ENCODE results near the gene C8G.

The C8G gene

DNA sequence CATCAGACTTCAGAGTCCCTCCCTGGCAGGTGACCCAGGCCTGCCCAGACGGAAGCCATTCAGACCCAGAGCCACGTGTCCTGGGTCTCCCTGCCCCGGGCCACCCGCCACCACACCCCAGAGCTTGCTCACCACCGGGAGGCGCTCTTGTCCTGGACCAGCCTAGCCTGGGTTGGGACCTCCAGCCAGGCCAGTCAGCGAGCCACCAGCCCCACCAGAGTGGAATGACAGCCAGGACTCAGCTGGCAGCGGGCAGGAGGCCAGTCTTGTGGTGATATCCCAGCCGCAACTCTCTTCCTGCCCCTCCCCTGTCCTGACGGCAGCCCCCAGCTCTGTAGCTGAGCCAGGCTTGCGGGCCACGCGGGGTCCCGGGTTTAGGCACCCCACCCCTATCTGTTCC is 30.6 kb downstream of the C8G start:
- Histone ChIP-seq H3K4me3 (0 out of 20 replicates have a peak overlapping the region, but pooled peaks of 1 of the 10 experiments have one; percentile 8), H4K20me1 (no peaks in the 10 kb centered on the region; a peak in 2 of 22 replicates), H3K27me3 (no peaks in the 10 kb centered on the region), H3K4me2 (peak overlapping the region; percentile 68 to 92 (median 77)), H3K9me3 (replicated peaks in 1 of 11) (no peaks in the 10 kb centered on the region), H3K27ac (peak overlapping the region in 5 of 11 experiments; percentile 13 to 42 (median 32); a peak in 7 of 22 replicates), H3K9ac (peak overlapping the region in 10 of 11 experiments; percentile 2 to 46 (median 22); a peak in 10 of 22 replicates), H3K4me1 (peaks cover 36 to 62% (median 47%) of the 10 kb centered on the region in 10 experiments), H3K36me3 (no peaks in the 10 kb centered on the region)
- TF ChIP-seq Cebpa-rat (IDR thresholded peaks at IDR 0.05), result no peak

DNA sequence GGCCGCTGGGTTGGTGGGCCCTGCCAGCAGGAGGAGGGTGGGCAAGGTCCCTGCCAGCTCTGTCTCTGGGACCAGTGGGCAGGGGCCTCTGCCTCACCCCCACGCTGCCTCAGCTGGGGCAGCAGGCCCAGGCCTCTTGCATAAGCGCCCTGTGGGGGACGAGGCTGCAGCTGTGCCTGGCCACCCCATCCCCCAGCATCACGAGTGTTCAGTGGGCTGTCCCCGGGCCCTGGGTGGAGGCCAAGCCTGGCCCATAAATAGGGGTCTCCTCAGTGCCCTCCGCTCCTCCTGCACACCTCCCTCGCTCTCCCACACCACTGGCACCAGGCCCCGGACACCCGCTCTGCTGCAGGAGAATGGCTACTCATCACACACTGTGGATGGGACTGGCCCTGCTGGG is 32.2 kb downstream of the C8G start, which contains the start of gene PTGDS:
PTGDS (plus strand) TSS at position 282 of the 400 bp plus-strand sequence; CDS start at position 357, 75 bp downstream.
- Histone ChIP-seq H3K4me3 (no peak within 1 kb of the TSS), H3K4me2 (peak within 1 kb of the TSS; percentile 68 to 92 (median 77); a peak in 19 of 22 replicates), H3K4me1 (peaks cover 28 to 58% (median 39%) of the 10 kb centered on the region in 10 experiments), H3K36me3 (no peaks in the 10 kb centered on the region), H3K9ac (0 out of 22 replicates have a peak within 1 kb of the TSS, but pooled peaks of 1 of the 11 experiments have one; percentile 37), H4K20me1 (no peaks in the 10 kb centered on the region; a peak in 2 of 22 replicates), H3K27me3 (peaks cover 0 to 3% (median under 1%) of the 10 kb centered on the region in 11 experiments; a peak in 7 of 22 replicates), H3K9me3 (replicated peaks in 1 of 11) (no peaks in the 10 kb centered on the region), H3K27ac (peak within 1 kb of the TSS in 1 of 11 experiments; percentile 24; a peak in 1 of 22 replicates)
- no peak for TF ChIP-seq Cebpa-rat (IDR thresholded peaks at IDR 0.05)

DNA sequence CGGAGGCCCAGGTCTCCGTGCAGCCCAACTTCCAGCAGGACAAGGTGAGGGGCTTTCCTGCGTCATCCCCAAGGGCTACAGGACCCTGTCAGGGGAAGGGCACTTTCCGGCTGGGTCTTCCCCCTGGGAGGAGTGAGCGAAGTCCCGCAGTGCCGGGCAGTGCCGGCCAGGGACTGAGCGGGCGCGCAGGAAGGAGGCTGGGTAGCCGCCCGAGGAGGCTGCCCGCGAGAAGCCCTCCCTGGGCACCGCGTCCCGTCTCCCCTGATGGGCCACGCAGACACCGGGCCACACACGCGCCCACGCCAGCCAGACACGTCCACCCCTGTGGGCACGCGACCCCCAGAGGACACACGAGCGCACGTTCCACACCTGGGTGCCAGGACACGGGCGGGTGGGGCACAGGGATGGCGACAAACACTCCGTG is 32.6 kb downstream of the C8G start:
- Histone ChIP-seq H3K4me1 (peaks cover 28 to 58% (median 39%) of the 10 kb centered on the region in 10 experiments), H4K20me1 (no peaks in the 10 kb centered on the region; a peak in 3 of 22 replicates), H3K9me3 (replicated peaks in 1 of 11) (no peaks in the 10 kb centered on the region), H3K27ac (no peak overlapping the region), H3K27me3 (peaks cover 0 to 8% (median 5%) of the 10 kb centered on the region in 11 experiments; a peak in 10 of 22 replicates), H3K4me3 (no peak overlapping the region), H3K4me2 (peak overlapping the region in 4 of 11 experiments; percentile 9 to 35 (median 26); a peak in 4 of 22 replicates), H3K9ac (no peak overlapping the region), H3K36me3 (no peaks in the 10 kb centered on the region)
- no peak for TF ChIP-seq Cebpa-rat (IDR thresholded peaks at IDR 0.05)

DNA sequence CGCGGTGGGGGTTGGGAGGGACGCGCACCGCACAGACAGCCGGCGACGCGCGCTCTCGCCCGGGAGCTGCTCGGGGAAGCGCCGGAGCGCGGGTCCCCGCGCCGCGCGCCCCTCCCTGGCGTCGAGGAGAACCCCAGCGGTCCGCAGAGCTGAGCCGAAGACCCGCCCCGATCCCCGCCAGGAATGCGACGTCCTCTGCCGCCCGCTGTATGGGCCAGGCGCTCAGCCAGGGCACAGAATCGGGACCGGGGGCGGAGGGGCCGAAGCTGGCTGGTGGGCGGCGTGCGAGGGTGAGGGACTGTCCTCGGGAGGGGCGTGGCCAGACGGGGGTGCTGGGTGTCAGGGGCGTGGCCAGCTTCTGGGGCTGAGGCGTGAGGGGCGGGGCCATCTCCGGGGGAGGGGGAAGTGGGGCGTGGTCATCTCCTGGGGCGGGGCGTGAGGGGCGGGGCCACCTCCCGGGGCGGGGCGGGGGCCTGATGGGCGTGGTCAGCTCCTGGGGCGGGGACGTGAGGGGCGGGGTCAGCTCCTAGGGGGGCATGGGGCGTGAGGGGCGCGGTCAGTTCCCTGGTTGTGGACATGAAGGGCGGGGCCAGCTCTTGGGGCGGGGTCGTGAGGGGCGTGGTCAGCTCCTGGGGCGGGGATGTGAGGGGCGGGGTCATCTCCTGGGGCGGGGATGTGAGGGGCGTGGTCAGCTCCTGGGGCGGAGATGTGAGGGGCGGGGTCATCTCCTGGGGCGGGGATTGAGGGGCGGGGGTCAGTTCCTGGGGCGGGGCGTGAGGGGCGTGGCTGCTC is 33.2 kb downstream of the C8G start:
- Histone ChIP-seq H3K36me3 (no peaks in the 10 kb centered on the region), H3K9ac (no peak overlapping the region), H3K4me3 (no peak overlapping the region), H3K27me3 (peaks cover 1 to 14% (median 10%) of the 10 kb centered on the region in 11 experiments; a peak in 21 of 22 replicates), H3K4me1 (peaks cover 28 to 58% (median 40%) of the 10 kb centered on the region in 10 experiments), H4K20me1 (no peaks in the 10 kb centered on the region; a peak in 3 of 22 replicates), H3K9me3 (replicated peaks in 1 of 11) (no peaks in the 10 kb centered on the region), H3K4me2 (no peak overlapping the region), H3K27ac (no peak overlapping the region)
- TF ChIP-seq Cebpa-rat (IDR thresholded peaks at IDR 0.05), result no peak

DNA sequence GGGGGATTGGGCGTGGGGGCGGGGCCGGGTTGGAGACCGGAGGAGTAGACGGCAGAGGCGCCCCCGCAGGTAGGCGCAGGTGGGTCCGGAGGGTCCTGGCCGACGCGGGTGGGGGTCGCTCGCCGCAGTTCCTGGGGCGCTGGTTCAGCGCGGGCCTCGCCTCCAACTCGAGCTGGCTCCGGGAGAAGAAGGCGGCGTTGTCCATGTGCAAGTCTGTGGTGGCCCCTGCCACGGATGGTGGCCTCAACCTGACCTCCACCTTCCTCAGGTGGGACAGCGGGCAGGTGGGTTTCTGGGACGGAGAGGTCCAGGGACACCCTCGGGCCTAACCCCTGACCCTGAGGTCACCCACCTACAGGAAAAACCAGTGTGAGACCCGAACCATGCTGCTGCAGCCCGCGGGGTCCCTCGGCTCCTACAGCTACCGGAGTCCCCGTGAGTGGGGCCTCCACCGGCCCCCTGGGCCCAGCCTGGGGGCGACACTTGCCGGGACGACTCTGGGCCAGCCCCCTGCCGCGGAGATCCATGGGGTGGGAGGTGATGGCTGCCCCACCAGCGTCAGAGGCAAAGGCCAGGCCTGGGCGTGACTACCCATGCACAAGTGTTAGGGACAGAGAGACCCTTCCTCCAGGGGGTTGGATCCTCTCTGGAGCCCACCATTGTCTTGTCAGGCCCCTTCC is 34.0 kb downstream of the C8G start:
- H3K36me3 ChIP-seq, result no peaks in the 10 kb centered on the region
- H3K27me3 ChIP-seq, result peaks cover 9 to 21% (median 18%) of the 10 kb centered on the region in 11 experiments
- TF ChIP-seq Cebpa-rat (IDR thresholded peaks at IDR 0.05), result no peak
- H3K9me3 ChIP-seq (replicated peaks in 1 of 11), result no peaks in the 10 kb centered on the region
- no peak overlapping the region for H3K27ac ChIP-seq
- no peak overlapping the region for H3K4me3 ChIP-seq
- peaks cover 28 to 51% (median 45%) of the 10 kb centered on the region in 10 experiments for H3K4me1 ChIP-seq
- H4K20me1 ChIP-seq, result no peaks in the 10 kb centered on the region; a peak in 3 of 22 replicates
- H3K4me2 ChIP-seq, result peak overlapping the region in 9 of 11 experiments; percentile 18 to 54 (median 35); a peak in 15 of 22 replicates
- 0 out of 22 replicates have a peak overlapping the region, but pooled peaks of 1 of the 11 experiments have one; percentile 13 for H3K9ac ChIP-seq

DNA sequence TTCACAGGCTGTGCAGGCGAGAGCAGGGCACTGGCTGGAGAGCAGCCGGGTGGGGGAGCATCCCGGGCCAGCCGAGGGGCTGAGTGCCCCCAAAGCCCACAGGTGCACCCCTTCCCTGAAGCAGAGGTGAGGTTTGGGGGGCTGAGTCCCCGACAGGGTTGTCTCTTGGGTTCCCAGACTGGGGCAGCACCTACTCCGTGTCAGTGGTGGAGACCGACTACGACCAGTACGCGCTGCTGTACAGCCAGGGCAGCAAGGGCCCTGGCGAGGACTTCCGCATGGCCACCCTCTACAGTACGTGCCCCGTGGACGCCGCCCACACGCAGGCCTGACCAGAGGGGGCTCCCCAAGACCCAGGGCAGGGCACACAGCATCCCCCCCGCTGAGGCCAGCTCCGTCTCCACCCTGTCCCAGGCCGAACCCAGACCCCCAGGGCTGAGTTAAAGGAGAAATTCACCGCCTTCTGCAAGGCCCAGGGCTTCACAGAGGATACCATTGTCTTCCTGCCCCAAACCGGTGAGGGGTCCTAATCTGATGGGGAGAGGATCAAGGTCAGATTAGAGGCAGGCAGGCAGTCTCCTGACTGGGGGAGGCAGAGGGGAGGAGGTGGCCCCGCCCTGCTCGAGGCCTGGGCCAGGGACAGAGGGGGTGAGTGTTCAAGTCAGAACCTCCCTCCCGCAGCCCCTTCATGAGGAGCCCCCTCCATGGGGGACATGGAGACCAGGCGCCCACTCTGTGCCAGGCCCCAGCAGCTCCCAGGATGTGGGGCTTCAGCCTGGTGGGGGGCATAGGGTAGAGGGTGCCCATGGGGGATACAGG is 34.9 kb downstream of the C8G start:
- Histone ChIP-seq H3K4me2 (peak overlapping the region in 9 of 11 experiments; percentile 18 to 54 (median 35); a peak in 15 of 22 replicates), H3K9ac (0 out of 22 replicates have a peak overlapping the region, but pooled peaks of 1 of the 11 experiments have one; percentile 13), H3K27me3 (peaks cover 18 to 31% (median 28%) of the 10 kb centered on the region in 11 experiments), H3K4me3 (no peak overlapping the region), H3K9me3 (replicated peaks in 1 of 11) (no peaks in the 10 kb centered on the region), H3K27ac (no peak overlapping the region), H3K36me3 (no peaks in the 10 kb centered on the region), H4K20me1 (no peaks in the 10 kb centered on the region; a peak in 3 of 22 replicates), H3K4me1 (peaks cover 22 to 46% (median 39%) of the 10 kb centered on the region in 10 experiments)
- TF ChIP-seq Cebpa-rat (IDR thresholded peaks at IDR 0.05), result no peak

DNA sequence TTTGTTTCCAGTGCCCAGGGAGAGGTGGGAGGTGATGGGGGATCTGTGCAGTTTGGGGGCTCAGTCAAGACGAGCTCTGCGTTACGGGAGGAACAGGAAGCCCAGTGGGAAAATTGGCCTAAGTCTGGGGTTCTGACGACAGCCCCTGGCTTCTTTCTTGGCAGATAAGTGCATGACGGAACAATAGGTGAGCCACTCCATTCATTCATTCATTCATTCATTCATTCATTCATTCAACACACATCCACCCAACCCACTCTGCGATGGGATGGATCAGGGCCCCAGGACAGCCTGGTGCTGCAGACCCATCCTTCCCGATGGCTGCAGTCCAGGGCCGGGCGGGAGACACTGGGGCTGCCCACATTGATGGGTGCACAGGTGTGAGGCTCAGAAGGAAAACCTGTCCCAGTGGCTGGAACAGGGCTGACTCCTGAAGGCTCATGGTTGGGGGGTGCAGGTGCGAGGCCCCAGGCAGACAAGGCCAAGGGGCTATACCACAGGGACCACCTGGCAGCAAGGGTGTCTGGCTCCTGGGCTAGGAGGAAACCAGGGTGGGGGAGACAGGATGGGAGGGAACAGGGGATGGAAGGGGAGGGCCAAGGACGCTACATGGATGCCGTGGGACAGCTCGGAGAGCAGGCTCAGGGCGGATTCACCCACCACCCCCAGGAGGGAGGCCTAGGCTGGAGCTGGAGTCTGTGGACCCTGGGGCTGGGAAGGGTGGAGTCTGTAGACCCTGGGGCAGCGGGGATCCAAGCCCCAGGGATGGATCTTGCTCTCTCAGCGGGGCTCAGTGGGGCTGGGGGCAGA is 35.8 kb downstream of the C8G start:
- Histone ChIP-seq H3K9ac (no peak overlapping the region), H3K27me3 (peaks cover 27 to 40% (median 37%) of the 10 kb centered on the region in 11 experiments), H3K9me3 (replicated peaks in 1 of 11) (no peaks in the 10 kb centered on the region), H4K20me1 (no peaks in the 10 kb centered on the region; a peak in 1 of 22 replicates), H3K36me3 (no peaks in the 10 kb centered on the region), H3K4me1 (peaks cover 13 to 37% (median 30%) of the 10 kb centered on the region in 10 experiments), H3K27ac (no peak overlapping the region), H3K4me2 (no peak overlapping the region), H3K4me3 (no peak overlapping the region)
- no peak for TF ChIP-seq Cebpa-rat (IDR thresholded peaks at IDR 0.05)

Data from BLaER1 treated with 17β-estradiol and CSF1 and Interleukin-3, amounts not matched to agents 10 nM and 100 nM (cell line).